Measurements from ENCODE around the gene NTHL1. TPM values are rescaled to one million over a fixed set of nuclear protein-coding genes. Genes with fewer than 3 reads are reported as not detected.

The NTHL1 gene
- total RNA-seq, 1 donor from 2014 or later = 28.5 TPM

DNA sequence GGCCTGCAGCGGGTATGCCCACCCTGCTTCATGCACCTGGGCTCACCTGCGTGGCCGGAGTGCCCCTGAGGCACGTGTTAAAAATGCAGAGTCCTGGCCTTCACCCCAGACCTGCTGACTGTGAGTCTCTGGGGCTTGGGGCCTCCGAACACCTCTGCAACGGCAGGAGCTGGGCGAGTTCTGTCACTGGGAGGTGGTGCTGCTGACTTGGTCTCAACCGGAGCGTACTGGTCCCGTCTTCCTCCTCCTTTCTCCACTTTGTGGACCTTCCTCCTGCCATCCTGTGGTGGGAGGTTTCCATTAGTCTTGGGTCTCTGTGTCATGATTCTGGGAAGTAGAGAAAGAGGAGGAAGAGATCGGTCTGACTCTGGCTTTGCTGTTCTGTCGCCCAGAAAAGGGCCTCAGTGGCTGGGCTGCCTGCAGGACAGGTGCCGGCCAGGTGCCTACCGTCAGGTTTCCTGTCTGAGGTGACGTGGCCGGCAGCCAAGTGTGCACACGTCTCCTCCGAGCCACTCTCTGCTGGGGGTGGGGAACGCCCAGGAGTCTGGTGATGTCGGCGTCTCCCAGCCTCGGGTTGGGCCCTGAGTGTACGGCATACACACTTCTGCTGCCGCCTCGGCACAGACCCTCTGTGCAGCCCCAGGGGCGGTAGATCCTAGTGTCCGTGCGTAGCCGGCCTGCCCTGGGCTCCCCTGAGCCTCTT, 7.1 kb upstream of the NTHL1 start:
- peaks cover 3% of the 10 kb centered on the region for H3K4me1 ChIP-seq
- H3K36me3 ChIP-seq = peaks cover 0 to 49% of the 10 kb centered on the region in 2 donors
- intact Hi-C loops (cut with DNase I) = no loop called here
- no peaks in the 10 kb centered on the region for H3K27me3 ChIP-seq
- TF ChIP-seq POLR2A (IDR thresholded peaks at IDR 0.05) = no peak
- TF ChIP-seq, protein P1, sequence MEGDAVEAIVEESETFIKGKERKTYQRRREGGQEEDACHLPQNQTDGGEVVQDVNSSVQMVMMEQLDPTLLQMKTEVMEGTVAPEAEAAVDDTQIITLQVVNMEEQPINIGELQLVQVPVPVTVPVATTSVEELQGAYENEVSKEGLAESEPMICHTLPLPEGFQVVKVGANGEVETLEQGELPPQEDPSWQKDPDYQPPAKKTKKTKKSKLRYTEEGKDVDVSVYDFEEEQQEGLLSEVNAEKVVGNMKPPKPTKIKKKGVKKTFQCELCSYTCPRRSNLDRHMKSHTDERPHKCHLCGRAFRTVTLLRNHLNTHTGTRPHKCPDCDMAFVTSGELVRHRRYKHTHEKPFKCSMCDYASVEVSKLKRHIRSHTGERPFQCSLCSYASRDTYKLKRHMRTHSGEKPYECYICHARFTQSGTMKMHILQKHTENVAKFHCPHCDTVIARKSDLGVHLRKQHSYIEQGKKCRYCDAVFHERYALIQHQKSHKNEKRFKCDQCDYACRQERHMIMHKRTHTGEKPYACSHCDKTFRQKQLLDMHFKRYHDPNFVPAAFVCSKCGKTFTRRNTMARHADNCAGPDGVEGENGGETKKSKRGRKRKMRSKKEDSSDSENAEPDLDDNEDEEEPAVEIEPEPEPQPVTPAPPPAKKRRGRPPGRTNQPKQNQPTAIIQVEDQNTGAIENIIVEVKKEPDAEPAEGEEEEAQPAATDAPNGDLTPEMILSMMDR (IDR thresholded peaks at IDR 0.05) = no peak
- TF ChIP-seq POLR2AphosphoS5 (IDR thresholded peaks at IDR 0.05; ENCODE audit: insufficient read depth in 1 of 2, low read depth in 1 of 2) = no peak
- no peak for DNase-seq (ENCODE audit: extremely low spot score in 2 of 2)
- no peaks in the 10 kb centered on the region for H3K9me3 ChIP-seq
- H3K27ac ChIP-seq = no peak overlapping the region
- H3K4me3 ChIP-seq = no peak overlapping the region

DNA sequence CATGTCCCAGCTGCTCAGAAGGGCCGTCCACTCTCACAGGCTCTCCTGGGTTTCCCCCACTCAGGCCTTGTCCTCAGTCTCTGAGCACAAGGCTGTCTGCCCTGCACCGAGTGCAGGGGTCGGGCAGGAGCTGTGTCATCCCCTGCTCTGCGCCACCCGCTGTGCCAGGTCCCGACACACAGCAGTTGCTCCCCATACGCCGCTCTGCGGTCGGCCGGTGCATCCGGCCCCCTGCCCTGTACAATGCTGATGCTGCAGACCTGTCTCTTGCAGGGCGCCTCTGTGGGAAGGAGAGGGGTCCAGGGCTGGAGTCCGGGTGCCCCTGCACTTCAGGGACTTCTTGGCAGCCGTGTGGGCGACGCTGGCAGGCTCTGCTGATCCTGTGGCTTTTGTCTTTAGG, 6.3 kb upstream of the NTHL1 start:
- peaks cover 11% of the 10 kb centered on the region for H3K4me1 ChIP-seq
- no peaks in the 10 kb centered on the region for H3K9me3 ChIP-seq
- peaks cover 0 to 47% of the 10 kb centered on the region in 2 donors for H3K36me3 ChIP-seq
- intact Hi-C loops (cut with DNase I) = no loop called here
- TF ChIP-seq POLR2AphosphoS5 (IDR thresholded peaks at IDR 0.05; ENCODE audit: insufficient read depth in 1 of 2, low read depth in 1 of 2) (no peak), POLR2A (IDR thresholded peaks at IDR 0.05) (no peak)
- TF ChIP-seq, protein P1 (IDR thresholded peaks at IDR 0.05) = no peak
- H3K4me3 ChIP-seq = no peak overlapping the region
- H3K27me3 ChIP-seq = no peaks in the 10 kb centered on the region
- no peak overlapping the region for H3K27ac ChIP-seq
- DNase-seq (ENCODE audit: extremely low spot score in 2 of 2) = no peak

DNA sequence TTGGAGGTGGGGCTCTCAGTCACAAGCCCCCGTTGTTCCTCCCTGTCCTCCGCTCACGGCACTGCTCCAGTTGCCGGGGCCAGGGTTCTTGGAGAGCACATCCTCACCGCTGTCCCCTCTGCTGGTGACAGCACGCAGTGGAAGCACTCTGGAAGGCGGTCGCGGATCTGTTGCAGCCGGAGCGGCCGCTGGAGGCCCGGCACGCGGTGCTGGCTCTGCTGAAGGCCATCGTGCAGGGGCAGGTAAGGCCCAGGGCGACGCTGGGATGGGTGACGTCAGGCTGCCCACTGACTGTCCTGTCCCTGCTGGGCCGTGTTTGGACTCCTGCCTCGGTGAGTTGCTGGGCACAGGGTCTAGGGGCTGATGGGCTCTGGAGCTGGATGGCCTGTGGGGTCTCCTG, 5.6 kb upstream of the NTHL1 start:
- H3K27me3 ChIP-seq = no peaks in the 10 kb centered on the region
- no peak for TF ChIP-seq POLR2AphosphoS5 (IDR thresholded peaks at IDR 0.05; ENCODE audit: insufficient read depth in 1 of 2, low read depth in 1 of 2)
- TF ChIP-seq, protein P1 (IDR thresholded peaks at IDR 0.05) = no peak
- DNase-seq (ENCODE audit: extremely low spot score in 2 of 2) = no peak
- no peak overlapping the region for H3K4me3 ChIP-seq
- intact Hi-C loops (cut with DNase I) = no loop called here
- H3K4me1 ChIP-seq = peaks cover 18% of the 10 kb centered on the region
- no peaks in the 10 kb centered on the region for H3K9me3 ChIP-seq
- H3K27ac ChIP-seq = no peak overlapping the region
- peaks cover 0 to 40% of the 10 kb centered on the region in 2 donors for H3K36me3 ChIP-seq

DNA sequence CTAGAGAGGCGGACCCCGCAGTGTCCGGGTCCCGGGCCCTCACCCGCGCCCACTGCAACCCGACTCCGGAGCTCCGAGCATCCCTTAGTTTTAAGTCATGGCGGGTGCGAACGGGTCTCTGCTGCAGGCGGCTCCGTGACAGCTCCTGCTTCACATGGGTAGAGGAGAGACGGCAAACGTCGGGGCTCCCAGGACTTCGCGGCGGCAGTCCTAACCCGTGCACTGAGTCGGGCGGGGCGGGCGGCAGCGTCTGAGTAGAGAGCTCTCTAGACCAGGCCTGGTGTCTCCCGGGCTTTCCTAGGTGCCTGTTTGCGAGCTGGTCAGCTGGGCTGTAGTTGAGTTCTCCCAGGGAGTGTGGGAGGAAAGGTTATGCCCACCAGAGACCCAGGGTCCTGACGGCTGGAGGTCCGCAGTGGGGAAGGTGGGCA, 496 bp upstream of the NTHL1 start:
- intact Hi-C loops (cut with DNase I) = loop anchor here (10.0 kb wide), 1 partner anchor 893 kb away; the partner anchor contains the start of gene CACNA1H
- Histone ChIP-seq H3K27ac (peak overlapping the region; percentile 80), H3K4me3 (peak overlapping the region; percentile 88 to 91), H3K36me3 (peaks cover 0 to 23% of the 10 kb centered on the region in 2 donors), H3K9me3 (no peaks in the 10 kb centered on the region), H3K4me1 (peaks cover 44% of the 10 kb centered on the region), H3K27me3 (no peaks in the 10 kb centered on the region)
- DNase-seq (ENCODE audit: extremely low spot score in 2 of 2) = no peak
- TF ChIP-seq, protein P1 (IDR thresholded peaks at IDR 0.05) = no peak
- TF ChIP-seq POLR2A (IDR thresholded peaks at IDR 0.05) (no peak), POLR2AphosphoS5 (IDR thresholded peaks at IDR 0.05; ENCODE audit: insufficient read depth in 1 of 2, low read depth in 1 of 2) (no peak)

DNA sequence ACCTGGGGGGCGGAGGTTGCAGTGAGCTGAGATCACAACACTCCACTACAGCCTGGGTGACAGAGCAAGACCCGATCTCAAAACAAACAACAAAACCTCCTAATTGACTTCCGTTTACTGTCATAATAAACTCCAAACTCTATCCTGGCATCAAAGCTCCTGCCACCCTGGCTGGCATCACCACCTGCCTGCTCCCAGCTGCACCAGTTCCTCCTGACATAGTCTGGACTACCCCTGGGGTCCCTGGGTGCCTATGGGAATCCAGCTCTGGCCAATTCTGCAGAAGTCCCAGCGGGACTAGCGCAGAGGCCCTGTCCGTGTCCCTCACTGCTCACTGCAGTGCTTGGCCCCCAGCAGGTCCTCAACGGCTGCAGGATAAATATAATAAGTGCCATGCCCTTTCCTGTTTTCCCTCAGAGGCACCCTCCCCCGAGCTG, 723 bp downstream of the NTHL1 start:
- no peak for DNase-seq (ENCODE audit: extremely low spot score in 2 of 2)
- peak overlapping the region; percentile 80 for H3K27ac ChIP-seq

More for the DNA sequence above, 723 bp downstream of the NTHL1 start:
- H3K27me3 ChIP-seq = no peaks in the 10 kb centered on the region
- peak overlapping the region; percentile 88 to 91 for H3K4me3 ChIP-seq
- TF ChIP-seq, protein P1 (IDR thresholded peaks at IDR 0.05) = no peak
- TF ChIP-seq POLR2A (IDR thresholded peaks at IDR 0.05) = no peak
- intact Hi-C loops (cut with DNase I) = loop anchor here (10.0 kb wide), 1 partner anchor 892 kb away; the partner anchor contains the start of gene CACNA1H
- no peaks in the 10 kb centered on the region for H3K9me3 ChIP-seq
- H3K36me3 ChIP-seq = peaks cover 0 to 20% of the 10 kb centered on the region in 2 donors
- H3K4me1 ChIP-seq = peaks cover 56% of the 10 kb centered on the region

Data from vagina (tissue), 2 donors.